ENCODE data around the gene PRPF19. TPM values are rescaled to one million over a fixed set of nuclear protein-coding genes. Genes with fewer than 3 reads are reported as not detected.
A peak's percentile ranks its signal among the peaks of the same experiment; 100 is the strongest.

Gene PRPF19
- total and polyA plus RNA-seq, 10 of the 15 experiments (the other 5 are each of a cell fraction or from before 2014, with no cell fraction given): 8.7 to 170 (median 61.3) TPM

GRCh38 chr11:60858731-60859464, 47.5 kb downstream of the PRPF19 start:
- no peak; the same call in 2 of the 3 replicates for ATAC-seq
- in situ Hi-C loops (cut with MboI): no loop called here
- intact Hi-C loops (cut with micrococcal nuclease; ENCODE audit: unreplicated experiment): no loop called here

GRCh38 chr11:60858236-60858635, 48.1 kb downstream of the PRPF19 start:
- FAIRE-seq: no peak
- 64% methylated on average over 8 of the region's 8 CpGs for WGBS (ENCODE audit: insufficient coverage, insufficient replicate concordance, low lambda C conversion rate, missing lambda C conversion rate)
- POLR2A ChIA-PET: no interaction called here

More at GRCh38 chr11:60858731-60859464, 47.5 kb downstream of the PRPF19 start:
- RAD21 ChIA-PET (ENCODE audit: unreplicated experiment): no interaction called here
- 33% methylated on average over 3 of the region's 4 CpGs for WGBS (ENCODE audit: insufficient coverage, insufficient replicate concordance, low lambda C conversion rate, missing lambda C conversion rate)
- no peak for DNase-seq (ENCODE audit: low read depth, low spot score)
- SMC1A ChIA-PET (ENCODE audit: uncharacterized antibody, unreplicated experiment): no interaction called here
- BruUV-seq (replicated peaks): no TSS peak
- Histone ChIP-seq H3K4me2 (ENCODE audit: control insufficient read depth, insufficient read depth) (no peak overlapping the region), H2AFZ (ENCODE audit: control insufficient read depth, low read depth, low read length) (no peak overlapping the region), H3K79me2 (ENCODE audit: control insufficient read depth, insufficient read depth, low read length) (no peaks in the 10 kb centered on the region), H3K27me3 (replicated peaks in 1 of 2; ENCODE audit: control insufficient read depth in 2 of 2, insufficient read depth in 2 of 2, low read length in 1 of 2) (no peaks in the 10 kb centered on the region), H4K20me1 (ENCODE audit: control insufficient read depth, insufficient read depth) (no peaks in the 10 kb centered on the region), H3K27ac (ENCODE audit: control insufficient read depth, insufficient read depth) (no peak overlapping the region), H3K36me3 (ENCODE audit: control insufficient read depth in 2 of 2, insufficient read depth in 2 of 2, low read length in 1 of 2) (no peaks in the 10 kb centered on the region), H3K9me3 (replicated peaks; ENCODE audit: control insufficient read depth, insufficient read depth, low read length) (no peaks in the 10 kb centered on the region), H3K9ac (ENCODE audit: control insufficient read depth, insufficient read depth, low read length) (no peak overlapping the region), H3K4me3 (no peak overlapping the region), H3K4me1 (ENCODE audit: control insufficient read depth, insufficient read depth, low read length) (0 out of 2 replicates have a peak, but pooled peaks cover 3% of the 10 kb centered on the region)
- TF ChIP-seq WRNIP1 (IDR thresholded peaks at IDR 0.05; ENCODE audit: borderline replicate concordance, low read depth, low read length) (no peak), SPI1 (IDR thresholded peaks at IDR 0.05; ENCODE audit: borderline replicate concordance, insufficient read depth, low read depth, low read length) (peak; percentile 28; the same call in 1 of the 2 replicates)
- TF ChIP-seq, protein P1, sequence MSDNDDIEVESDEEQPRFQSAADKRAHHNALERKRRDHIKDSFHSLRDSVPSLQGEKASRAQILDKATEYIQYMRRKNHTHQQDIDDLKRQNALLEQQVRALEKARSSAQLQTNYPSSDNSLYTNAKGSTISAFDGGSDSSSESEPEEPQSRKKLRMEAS (IDR thresholded peaks at IDR 0.05; ENCODE audit: low read depth, low read length): no peak
- FAIRE-seq: no peak
- POLR2A ChIA-PET: no interaction called here
- CTCF ChIA-PET: no interaction called here

More at GRCh38 chr11:60858236-60858635, 48.1 kb downstream of the PRPF19 start:
- no peaks in the 10 kb centered on the region for H3K36me3 ChIP-seq (ENCODE audit: control insufficient read depth in 2 of 2, insufficient read depth in 2 of 2, low read length in 1 of 2)
- in situ Hi-C loops (cut with MboI): no loop called here
- no peak overlapping the region for H3K4me2 ChIP-seq (ENCODE audit: control insufficient read depth, insufficient read depth)
- RAD21 ChIA-PET (ENCODE audit: unreplicated experiment): no interaction called here
- no peaks in the 10 kb centered on the region for H4K20me1 ChIP-seq (ENCODE audit: control insufficient read depth, insufficient read depth)
- no peaks in the 10 kb centered on the region for H3K79me2 ChIP-seq (ENCODE audit: control insufficient read depth, insufficient read depth, low read length)
- intact Hi-C loops (cut with micrococcal nuclease; ENCODE audit: unreplicated experiment): no loop called here
- DNase-seq (ENCODE audit: low read depth, low spot score): no peak
- H2AFZ ChIP-seq (ENCODE audit: control insufficient read depth, low read depth, low read length): no peak overlapping the region
- ATAC-seq: no peak
- 0 out of 2 replicates have a peak, but pooled peaks cover 3% of the 10 kb centered on the region for H3K4me1 ChIP-seq (ENCODE audit: control insufficient read depth, insufficient read depth, low read length)
- BruUV-seq (replicated peaks): no TSS peak
- SMC1A ChIA-PET (ENCODE audit: uncharacterized antibody, unreplicated experiment): no interaction called here
- CTCF ChIA-PET: interaction anchor here (2.3 kb wide), 1 partner anchor 27 kb away, joined by 6 read pairs; no protein-coding TSS in a partner anchor
- no peak overlapping the region for H3K4me3 ChIP-seq
- no peaks in the 10 kb centered on the region for H3K9me3 ChIP-seq (replicated peaks; ENCODE audit: control insufficient read depth, insufficient read depth, low read length)
- no peaks in the 10 kb centered on the region for H3K27me3 ChIP-seq (replicated peaks in 1 of 2; ENCODE audit: control insufficient read depth in 2 of 2, insufficient read depth in 2 of 2, low read length in 1 of 2)
- H3K27ac ChIP-seq (ENCODE audit: control insufficient read depth, insufficient read depth): no peak overlapping the region
- no peak for TF ChIP-seq CBFB (IDR thresholded peaks at IDR 0.05; ENCODE audit: low read depth)
- H3K9ac ChIP-seq (ENCODE audit: control insufficient read depth, insufficient read depth, low read length): no peak overlapping the region

All from GM12878 (cell line).